HG02759 (cell line): ENCODE measurements around the gene GPAT2.
A peak's percentile ranks its signal among the peaks of the same experiment; 100 is the strongest.
"Not testable (repeated sequence)": the region's sequence is repeated elsewhere in the genome, so short reads cannot be mapped to it uniquely, and the experiment has no call there.

ENCODE experiments used
- ATAC-seq: cut with Tn5 transposase; IDR thresholded peaks from one replicate; pipeline ENCODE4 v1.9.1; 2021; ENCODE audit warnings: mild to moderate bottlenecking, moderate library complexity; ENCODE audit not compliant: unreplicated experiment

GPAT2 gene

DNA sequence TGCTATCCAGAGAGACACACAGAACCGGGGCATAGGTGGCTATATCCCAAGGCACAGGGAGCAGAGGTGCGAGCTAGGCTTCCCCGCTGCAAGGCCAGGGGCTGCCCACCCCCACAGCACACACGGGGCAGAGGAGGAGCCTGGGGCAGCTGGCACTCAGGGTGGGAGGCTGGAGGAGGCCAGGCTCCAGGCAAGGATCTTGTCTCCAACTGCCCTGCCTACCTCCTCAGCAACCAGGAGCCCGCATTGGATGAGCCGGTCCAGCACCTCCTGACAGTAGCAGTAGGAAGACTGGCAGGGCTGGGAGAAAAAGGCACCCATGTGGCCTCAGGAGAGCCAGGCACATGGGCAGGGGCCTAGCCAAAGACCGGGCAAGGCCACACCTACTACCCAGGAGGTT lies 11.0 kb downstream of the GPAT2 start:
- ATAC-seq = not testable (repeated sequence)

DNA sequence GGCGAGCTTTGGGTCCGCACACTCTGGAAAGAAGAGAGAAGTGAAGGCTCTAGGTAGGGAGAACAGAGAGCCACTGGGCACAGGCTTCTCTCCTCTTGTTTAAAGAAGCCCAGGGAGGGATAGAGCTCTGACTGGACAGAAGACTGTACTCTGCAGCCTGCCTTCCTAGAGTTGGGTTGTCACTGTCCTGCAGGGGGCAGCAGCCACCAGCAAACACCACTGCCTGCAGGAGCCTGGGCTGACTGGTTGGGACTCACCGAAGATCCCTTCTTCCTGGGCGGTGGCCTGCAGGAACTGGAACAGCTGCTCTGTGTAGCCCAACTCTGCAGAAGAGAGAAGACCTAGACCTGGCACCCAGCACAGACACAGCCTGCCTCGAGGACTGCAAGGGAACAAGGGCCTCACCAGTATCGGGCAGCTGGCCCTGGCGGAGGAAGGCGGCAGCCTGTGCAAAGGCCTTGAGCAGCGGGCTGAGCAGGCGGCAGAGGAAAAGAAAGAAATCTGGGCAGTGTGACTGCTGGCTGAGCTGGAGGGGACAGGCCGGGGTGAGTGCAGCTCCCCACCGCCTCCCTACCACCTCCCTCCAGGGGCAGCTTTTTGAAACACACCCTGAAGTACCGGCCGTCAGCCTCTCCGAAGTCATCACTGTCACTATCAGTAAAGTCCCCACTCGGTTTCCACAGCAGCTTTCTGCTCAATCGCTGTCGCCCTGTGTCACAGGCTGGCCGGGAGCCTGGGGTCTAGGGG lies 11.8 kb downstream of the GPAT2 start:
- ATAC-seq = peak; percentile 82

DNA sequence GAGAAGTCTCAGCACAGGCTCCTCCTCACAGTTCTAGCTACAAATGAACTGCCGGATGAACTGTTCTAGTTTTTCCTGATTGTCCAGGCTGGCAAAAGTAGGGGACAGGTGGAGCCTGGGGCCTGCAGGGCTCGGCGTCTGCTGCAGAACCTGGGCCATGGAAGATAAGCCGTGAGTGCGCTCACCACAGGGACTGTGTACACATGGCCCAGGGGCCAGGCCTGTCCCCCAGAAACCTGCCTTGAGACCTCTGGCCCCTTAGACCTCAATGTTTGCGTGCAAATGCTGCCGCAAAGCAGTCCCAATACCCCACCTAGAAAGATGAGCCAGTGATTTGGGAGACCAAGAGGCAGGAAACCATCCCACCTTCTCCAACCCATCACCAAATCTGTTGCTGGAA lies 12.6 kb downstream of the GPAT2 start:
- ATAC-seq = not testable (repeated sequence)

DNA sequence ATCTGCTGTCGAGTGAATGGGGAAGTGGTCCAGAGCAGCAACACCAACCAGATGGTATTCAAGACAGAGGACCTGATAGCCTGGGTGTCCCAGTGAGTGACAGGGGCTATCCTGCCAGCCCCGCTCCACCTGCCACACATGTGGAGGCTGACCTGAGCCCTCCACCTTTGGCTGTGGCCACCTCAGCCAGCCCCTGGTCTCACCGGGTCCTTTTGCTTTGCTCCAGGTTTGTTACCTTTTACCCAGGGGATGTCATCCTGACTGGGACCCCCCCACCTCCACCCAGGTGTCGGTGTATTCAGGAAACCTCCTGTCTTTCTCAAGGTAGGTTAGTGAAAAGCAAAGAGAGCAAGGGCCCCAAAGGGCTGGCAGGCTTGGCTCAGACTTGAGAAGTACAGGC lies 13.6 kb downstream of the GPAT2 start:
- ATAC-seq = not testable (repeated sequence)

DNA sequence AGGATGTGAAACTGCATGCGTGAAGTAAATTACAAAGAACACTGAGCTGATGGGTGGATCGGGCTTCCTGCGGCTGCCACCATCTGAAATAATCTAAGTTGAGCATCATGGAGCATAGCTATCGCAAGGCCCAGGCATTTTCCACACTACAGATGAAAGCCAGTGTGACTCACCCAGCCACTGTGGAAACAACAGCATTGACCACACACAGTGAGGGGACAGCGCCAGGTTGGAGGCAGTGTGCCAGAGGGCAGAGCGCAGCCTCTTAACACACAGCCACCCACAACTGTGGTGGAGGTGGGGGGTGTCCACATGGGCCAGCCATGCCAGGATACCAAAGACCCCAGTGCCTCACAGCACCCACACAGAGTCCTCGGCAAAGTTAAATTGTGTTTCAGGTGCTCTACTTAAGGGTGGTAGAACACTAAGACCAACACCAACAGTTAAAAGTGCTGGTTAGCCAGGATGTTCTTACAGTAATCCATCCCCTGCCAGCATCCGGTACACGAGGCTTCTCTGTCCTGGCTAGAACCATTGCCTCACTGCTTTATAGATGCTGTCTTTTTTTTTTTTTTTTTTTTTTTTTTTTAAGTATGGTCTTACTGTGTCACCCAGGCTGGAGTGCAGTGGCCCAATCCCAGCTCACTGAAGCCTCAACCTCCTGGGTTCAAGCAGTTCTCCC lies 14.7 kb downstream of the GPAT2 start:
- ATAC-seq = not testable (repeated sequence)

DNA sequence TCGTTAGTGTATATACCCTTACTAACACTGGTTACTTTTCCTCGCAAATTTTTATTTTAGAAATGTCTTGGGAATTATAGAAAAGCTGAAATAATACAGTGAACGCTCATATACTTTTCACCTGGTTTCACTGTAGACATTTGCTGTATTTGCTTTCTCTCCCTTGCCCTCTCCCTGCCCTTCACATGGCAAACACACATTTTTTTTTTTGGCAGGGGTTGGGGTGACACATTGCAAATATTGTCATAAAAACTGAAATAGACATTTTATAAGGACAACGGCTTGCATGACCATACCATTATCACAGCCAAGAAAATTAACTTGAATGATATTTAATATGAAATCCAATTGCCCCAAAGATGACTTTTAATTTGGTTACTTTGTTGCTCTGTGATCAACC lies 18.4 kb downstream of the GPAT2 start:
- ATAC-seq = not testable (repeated sequence)

DNA sequence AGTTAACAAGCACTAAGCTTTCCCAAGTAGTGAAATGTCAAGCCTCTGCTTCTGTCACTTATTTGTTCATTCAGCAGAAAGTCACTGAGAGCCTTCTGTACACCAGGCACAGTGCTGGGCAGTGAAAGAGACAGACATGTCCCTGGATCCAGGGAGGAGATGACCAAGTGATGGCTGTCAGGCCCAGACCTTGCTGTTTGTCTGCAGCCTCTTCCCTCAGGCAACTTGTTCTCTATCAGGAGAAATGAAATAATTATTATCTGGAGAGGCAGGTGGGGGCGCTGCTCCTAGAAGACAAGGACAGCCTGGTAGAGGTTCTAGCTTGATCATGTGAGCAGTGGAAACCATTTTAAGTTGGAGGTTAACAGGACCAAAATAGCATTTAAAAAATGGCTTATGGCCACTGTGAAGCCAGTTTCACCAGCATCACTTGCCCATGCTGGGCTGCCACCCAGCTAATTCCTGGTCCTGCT lies 21.9 kb downstream of the GPAT2 start:
- ATAC-seq = not testable (repeated sequence)

DNA sequence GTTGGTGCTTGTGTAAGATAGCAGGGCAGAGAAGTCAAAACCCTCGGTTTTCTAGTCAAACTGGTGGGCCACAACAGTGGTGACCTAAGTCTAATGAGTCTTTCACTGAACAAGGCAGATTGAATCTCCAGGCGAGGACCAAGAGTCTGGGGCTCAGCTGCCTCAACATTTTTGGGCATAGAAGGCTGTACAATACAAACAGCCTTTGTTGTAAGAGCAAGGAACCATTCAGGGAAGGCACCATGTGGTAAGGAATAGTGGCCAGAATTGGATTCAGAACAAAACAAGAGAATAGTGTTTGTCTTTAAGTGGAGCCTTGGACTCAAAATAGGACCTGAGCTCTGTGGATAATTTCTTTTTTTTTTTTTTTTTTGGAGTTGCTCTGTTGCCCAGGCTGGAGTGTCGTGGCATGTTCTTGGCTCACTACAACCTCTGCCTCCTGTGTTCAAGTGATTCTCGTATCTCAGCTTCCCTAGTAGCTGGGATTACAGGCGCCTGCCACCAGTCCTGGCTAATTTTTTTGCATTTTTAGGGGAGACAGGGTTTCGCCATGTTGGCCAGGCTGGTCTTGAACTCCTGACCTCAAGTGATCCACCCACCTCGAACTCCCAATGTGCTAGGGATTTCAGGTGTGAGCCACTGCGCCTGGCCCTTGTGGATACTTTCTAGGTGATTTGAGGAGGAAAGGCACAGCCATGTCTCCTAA lies 22.5 kb downstream of the GPAT2 start:
- not testable (repeated sequence) for ATAC-seq

DNA sequence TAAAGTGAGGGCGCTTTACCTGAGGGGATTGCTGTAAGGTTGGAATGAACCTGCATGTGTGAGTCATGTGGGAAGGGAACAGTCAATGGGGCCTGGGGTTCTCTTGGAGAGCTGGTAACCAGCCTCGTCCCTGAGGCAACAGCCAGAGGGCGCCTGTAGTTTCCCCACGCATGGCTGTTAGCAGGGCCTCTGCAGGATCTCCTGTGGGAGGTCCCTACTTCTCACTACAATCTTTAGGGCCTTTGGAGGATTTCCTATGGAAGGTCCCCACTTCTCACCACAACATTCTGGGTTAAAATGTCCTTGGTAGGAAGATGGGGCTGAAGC lies 23.6 kb downstream of the GPAT2 start:
- peak; percentile 9 for ATAC-seq

DNA sequence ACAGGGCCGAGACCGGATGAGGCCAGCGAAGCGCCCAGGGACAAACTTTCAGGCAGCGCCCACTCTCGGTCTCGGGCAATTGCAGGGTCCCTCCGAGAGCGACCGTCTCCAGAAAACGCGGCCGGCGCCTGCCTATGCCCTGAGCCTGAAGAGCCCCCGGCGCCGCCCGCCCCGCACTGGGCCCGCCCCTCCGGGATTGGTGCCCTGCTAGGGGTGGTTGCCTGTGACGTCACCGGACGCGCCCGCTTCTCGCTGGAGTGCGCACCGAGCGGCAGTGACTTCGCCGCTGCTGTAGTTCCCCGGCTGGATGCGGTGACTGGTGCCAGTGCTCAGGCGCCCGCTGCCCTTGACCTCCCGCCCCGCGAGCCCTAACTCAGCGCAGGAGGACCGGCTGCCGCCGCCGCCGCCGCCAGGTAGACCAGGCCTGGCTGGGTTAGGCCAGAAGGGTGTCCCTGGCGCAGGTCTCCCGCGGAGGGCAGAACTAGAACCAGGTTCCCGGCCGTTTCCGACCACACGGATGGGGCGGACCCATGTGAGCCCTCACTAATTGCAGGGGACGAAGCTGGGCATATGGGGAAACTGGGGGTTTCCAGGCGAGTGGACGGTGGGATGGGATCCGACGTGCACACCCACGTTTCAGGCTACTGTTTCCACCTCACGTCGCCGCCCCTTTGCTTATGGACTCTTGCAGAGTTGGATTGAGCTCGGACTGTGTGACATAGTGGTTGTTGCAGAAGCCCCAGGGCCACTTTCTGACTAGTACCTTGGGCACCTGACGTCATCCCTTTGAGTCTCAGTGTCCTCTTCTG lies 24.2 kb downstream of the GPAT2 start:
- ATAC-seq = peak; percentile 98

DNA sequence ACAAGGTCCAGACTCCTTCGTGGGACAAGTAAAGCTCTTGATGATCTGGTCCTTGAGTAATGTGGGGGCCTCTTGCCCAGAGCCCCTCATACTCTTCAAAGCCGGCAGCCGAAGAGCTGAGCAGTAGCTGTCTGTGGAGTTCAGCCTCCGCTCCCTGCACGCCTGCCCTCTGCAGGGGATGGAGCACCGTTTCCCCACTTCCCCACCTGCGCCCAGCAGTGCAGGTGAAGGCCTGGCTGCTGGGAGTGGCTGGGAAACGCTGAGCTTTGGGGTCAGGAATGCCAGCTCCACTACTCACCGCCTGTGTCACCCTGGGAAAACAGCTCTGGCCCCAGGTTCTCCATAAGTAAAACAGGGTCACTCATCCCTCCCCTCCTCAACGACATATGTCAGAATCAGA lies 24.9 kb downstream of the GPAT2 start:
- peak; percentile 8 for ATAC-seq

DNA sequence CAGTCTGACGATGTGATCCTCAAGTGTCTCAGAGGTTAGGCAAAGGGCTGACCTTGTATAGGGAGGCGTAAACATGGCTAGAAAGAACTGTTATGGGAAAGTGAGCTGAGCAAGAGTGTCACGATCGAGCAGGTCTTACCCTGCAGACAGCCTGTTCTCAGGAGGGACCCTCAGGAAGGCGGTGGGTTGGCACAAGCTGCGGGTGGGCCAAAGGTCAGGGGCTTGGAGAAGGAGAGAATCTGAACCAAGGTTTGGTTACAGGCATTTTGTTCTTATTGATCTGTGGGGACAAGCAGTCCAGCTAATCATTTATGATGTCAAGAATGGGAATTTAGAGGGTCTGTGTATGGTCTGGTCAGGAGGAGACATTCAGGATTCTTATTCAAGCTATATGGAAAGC lies 26.7 kb downstream of the GPAT2 start:
- ATAC-seq = not testable (repeated sequence)

DNA sequence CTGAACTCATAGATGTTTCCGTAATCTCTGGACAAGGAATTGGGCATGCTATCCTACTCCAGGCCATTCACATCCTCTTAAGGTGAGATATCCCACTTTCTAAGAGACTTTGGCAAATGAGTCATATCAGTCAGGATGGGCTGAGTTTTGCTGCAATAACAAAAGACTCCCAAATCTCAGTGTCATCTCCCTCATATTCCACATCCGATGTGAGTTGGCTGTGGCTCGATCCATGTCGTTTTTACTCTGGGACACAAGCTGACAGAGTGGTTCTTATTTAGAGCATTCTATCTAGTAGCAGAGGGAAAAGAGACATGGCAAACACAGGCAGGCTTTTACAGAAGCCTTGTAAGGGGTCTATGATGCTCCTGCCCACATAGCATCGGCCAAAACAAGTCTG lies 28.5 kb downstream of the GPAT2 start:
- ATAC-seq = not testable (repeated sequence)

DNA sequence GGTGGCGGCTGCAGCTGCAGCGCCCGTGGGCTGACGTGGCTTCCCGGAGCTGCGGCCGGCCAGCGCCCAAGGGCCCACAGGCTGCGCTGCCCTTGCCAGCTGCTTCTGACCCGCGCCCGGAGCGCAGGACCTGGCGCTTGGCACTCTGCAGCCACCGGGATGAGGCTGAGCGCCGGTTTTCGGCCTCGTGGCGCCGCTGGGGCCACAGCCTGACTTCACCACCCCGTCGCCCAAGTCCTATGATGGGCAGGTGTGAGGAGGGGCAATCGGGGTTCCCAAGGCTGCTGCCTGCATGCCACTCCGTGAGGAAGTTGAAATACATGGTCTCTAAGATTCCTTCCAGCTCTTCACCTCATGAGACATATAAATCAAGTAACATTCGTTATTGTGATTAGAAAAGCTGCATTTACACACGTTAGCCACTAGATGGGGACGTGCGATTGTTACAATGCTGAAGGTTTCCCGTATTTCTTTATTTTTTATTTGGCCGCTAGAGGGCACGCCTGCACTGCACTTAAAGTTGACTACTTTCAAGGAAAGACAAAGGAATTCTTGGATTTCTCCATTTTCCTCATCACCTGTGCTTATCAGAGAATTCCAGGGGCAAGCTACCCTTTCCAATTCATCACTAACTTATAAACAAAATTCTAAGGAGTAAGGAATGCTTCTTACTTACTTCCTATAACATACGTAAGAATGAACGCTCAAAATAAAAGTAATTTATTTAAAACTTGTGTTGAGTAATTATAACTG lies 42.0 kb downstream of the GPAT2 start:
- ATAC-seq = peak; percentile 39

DNA sequence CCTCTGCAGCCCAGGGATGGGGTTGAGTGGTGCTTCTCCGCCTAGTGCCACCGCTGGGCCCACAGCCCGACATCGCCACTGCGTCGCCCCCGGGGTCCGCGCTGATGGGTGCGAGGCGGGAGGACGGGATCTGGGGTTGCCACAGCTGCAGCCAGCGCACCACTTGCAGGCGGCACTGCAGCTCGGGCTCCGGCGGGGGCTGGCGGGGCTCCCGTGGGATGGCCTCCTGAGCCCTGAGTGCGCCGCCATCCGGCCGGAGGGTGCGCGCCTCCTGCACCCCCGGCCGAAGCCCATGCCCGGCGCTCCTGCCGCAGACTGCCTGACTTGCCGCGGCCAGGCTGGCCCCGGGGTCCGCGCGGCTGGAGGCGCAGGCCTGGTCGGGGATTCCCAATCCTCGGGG lies 42.6 kb downstream of the GPAT2 start:
- peak; percentile 55 for ATAC-seq

DNA sequence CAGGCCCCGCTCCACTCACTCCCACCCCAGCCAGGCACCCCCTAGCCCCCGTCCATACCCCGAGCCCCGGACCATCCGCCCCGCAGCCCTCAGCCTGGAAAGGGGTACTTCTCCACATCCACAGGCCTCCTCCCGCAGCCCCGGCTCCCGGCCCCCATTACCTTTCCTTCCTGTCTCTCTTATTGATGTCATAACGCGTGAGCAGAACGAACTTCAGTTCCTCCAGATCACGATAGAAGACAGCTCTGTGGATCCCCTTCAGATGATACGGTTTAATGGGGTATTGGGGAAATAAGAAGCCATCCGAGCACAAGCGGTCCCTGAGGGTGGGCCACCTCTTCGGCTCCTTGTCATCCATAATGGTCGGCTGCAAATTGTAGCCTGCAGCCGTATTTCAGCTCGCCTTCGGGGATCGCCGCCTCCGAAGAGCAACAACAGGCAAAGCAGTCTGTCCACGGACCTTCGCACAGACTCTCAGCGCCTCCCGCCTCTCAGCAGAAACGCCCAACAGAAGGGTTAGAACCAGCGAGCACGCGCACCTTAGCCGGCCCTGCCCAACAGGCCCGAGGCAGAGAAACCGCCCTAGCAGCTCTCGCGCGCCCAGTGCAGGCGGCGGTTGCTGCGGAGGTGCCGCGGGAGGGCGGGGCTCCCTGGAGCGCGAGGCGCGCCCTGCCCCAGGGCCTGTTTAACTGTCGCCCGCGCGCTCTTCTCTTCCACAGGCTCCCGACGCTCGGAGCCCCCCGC lies 43.2 kb downstream of the GPAT2 start, which contains the start of gene ANKRD36C:
ANKRD36C (minus strand) TSS at position 474 of the 744 bp plus-strand sequence; CDS start at position 358, 116 bp downstream.
- peak; percentile 95 for ATAC-seq

DNA sequence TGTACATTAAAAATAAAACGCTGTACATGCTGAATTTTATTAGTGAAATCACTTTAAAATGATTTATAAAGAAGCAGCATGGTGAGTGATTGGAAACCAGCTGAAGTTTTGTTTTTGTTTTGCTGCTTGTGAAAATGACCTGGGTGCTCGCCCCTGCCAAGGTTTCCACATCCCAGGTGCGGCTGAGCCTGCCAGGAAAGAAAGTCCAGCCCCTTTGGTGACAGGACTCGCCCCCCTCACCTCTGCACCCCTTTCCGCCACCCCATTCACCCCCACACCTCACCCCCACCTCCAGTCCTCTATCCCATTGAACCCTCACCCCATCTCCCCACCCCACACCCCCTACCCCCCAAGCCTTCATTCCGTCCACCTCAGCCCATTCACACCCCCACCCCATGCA lies 43.8 kb downstream of the GPAT2 start:
- not testable (repeated sequence) for ATAC-seq
